Neural crest cell (in vitro differentiated cells): ENCODE measurements around the gene NHS. TPM values are rescaled to one million over a fixed set of nuclear protein-coding genes. Genes with fewer than 3 reads are reported as not detected.

Experiments
- DNase-seq: peaks from one replicate; pipeline ENCODE4 v3.0.0; 2021; ENCODE audit warnings: low read depth, mixed read lengths, low spot score
- H3K27ac Mint-ChIP-seq: one replicate; pipeline ENCODE4 v1.8.0; 2021; ENCODE audit warnings: mild to moderate bottlenecking, mixed read lengths; ENCODE audit not compliant: unreplicated experiment
- H3K27me3 Mint-ChIP-seq: 2 replicates; pipeline ENCODE4 v1.8.0; 2021; ENCODE audit warnings: low read depth, mild to moderate bottlenecking, mixed read lengths
- H3K36me3 Mint-ChIP-seq: 2 replicates; pipeline ENCODE4 v1.8.0; 2021; ENCODE audit warnings: low read depth, mild to moderate bottlenecking, mixed read lengths
- H3K4me1 Mint-ChIP-seq: 2 replicates; pipeline ENCODE4 v1.8.0; 2021; ENCODE audit warnings: mixed read lengths
- H3K4me3 Mint-ChIP-seq: one replicate; pipeline ENCODE4 v1.8.0; 2021; ENCODE audit warnings: mild to moderate bottlenecking, mixed read lengths
- H3K9me3 Mint-ChIP-seq: 2 replicates; pipeline ENCODE4 v1.8.0; 2021; ENCODE audit warnings: mixed read lengths
- total RNA-seq: library from RNA; stranded (reverse); gene quantifications from 2 replicates; pipeline ENCODE4 v1.2.1, GENCODE V29; 2021
- TF ChIP-seq, protein P1 (sequence below): fragments of 200-600 bp; sonication (generic); conservative IDR thresholded peaks from 2 replicates; pipeline ENCODE4 v1.5.0; 2021; ENCODE audit warnings: antibody characterized with exemption, mild to moderate bottlenecking

Gene NHS
- total RNA-seq, 1 donor from 2014 or later: 10.7 TPM

DNA sequence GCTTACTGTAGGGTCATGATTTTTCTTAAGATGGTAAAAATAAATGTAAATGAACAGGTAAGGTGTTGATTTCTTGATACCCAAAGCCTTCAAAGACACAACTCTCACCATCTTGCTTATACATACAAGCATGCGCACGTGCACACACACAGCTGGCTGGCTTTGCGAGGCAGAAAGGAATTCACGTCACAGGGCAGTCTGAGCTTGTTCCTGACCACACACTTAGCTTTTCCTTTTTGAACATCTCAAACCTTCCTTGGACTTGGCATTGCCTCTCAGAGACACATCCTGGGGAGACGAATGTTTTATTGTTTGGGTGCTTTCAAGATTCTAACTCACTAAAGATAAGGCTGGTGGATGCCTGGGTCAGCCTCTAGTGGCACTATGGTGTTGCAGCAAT is 175.0 kb downstream of the NHS start:
- H3K4me3 Mint-ChIP-seq: peak overlapping the region; percentile 50
- no peak overlapping the region for H3K27ac Mint-ChIP-seq
- TF ChIP-seq, protein P1, sequence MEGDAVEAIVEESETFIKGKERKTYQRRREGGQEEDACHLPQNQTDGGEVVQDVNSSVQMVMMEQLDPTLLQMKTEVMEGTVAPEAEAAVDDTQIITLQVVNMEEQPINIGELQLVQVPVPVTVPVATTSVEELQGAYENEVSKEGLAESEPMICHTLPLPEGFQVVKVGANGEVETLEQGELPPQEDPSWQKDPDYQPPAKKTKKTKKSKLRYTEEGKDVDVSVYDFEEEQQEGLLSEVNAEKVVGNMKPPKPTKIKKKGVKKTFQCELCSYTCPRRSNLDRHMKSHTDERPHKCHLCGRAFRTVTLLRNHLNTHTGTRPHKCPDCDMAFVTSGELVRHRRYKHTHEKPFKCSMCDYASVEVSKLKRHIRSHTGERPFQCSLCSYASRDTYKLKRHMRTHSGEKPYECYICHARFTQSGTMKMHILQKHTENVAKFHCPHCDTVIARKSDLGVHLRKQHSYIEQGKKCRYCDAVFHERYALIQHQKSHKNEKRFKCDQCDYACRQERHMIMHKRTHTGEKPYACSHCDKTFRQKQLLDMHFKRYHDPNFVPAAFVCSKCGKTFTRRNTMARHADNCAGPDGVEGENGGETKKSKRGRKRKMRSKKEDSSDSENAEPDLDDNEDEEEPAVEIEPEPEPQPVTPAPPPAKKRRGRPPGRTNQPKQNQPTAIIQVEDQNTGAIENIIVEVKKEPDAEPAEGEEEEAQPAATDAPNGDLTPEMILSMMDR: no peak
- no peaks in the 10 kb centered on the region for H3K36me3 Mint-ChIP-seq
- H3K9me3 Mint-ChIP-seq: no peaks in the 10 kb centered on the region
- peaks cover 46% of the 10 kb centered on the region for H3K4me1 Mint-ChIP-seq
- DNase-seq: no peak
- peaks cover 2% of the 10 kb centered on the region for H3K27me3 Mint-ChIP-seq

DNA sequence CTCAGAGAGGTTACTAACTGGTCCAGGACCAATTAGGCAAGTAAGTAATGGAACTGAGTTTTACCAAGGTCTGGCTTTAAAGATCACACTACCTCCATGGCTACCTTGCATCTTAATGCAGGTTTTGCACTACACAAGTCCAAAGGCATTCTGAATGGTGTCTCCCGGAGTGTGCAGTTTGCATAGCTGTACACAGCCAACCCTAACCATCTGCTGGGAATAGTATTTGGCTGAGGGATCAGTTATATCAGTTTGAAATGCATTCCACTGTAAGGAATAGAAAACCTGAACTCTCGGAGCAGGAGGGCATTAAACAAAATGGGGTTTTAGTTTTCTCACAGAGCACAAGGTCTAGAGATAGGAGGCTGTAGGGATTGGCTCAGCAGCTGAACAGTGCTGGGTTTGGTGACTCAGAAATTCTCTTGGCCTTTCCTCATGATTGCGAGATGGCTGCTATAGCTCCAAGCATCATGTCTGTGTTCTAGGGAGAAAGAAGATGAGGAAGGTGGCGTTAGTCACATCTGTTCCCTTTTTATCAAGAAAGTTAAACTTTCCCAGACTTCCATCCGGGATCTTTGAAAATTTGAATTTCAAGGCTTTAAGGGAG is 177.1 kb downstream of the NHS start:
- Mint-ChIP-seq H3K9me3 (no peaks in the 10 kb centered on the region), H3K27ac (no peak overlapping the region), H3K36me3 (no peaks in the 10 kb centered on the region), H3K27me3 (peaks cover 2% of the 10 kb centered on the region), H3K4me1 (peaks cover 49% of the 10 kb centered on the region), H3K4me3 (no peak overlapping the region)
- TF ChIP-seq, protein P1: no peak
- DNase-seq: no peak

- TF ChIP-seq, protein P1: no peak
- Mint-ChIP-seq H3K27me3 (peaks cover 2% of the 10 kb centered on the region), H3K27ac (no peak overlapping the region), H3K9me3 (no peaks in the 10 kb centered on the region), H3K4me3 (no peak overlapping the region), H3K36me3 (no peaks in the 10 kb centered on the region), H3K4me1 (peaks cover 40% of the 10 kb centered on the region)
- DNase-seq: no peak
Observed at GRCh38 chrX:17553469-17553868, 178.5 kb downstream of the NHS start.

DNA sequence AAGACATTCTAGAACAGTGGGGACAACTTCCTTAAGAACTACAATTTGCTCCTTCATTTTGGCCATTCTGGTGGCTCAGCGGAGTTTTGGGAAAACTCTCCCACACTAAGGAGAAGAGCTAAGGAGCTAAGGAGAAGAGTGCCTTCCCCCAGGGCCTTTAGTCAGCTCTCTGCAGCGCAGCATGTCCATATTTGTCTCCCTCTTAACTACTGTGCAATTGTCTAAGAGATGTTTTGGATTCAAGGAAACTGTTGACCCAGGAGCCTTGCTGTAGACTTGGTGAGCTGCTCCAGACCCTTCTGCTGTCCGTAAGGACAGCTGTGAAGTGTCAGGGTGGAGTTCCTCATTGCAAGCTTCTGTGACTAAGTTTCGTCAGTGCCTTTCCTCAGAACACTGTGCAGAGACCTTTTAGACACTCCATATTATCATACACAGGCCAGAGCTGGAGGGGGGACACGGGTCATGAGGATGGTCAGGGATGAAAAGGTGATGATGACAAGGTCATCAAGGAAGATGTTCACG is 179.0 kb downstream of the NHS start:
- peaks cover 2% of the 10 kb centered on the region for H3K27me3 Mint-ChIP-seq
- no peak overlapping the region for H3K27ac Mint-ChIP-seq
- no peak overlapping the region for H3K4me3 Mint-ChIP-seq
- no peaks in the 10 kb centered on the region for H3K9me3 Mint-ChIP-seq
- TF ChIP-seq, protein P1: no peak
- DNase-seq: no peak
- H3K4me1 Mint-ChIP-seq: peaks cover 34% of the 10 kb centered on the region
- no peaks in the 10 kb centered on the region for H3K36me3 Mint-ChIP-seq

GRCh38 chrX:17554914-17555313 is 179.9 kb downstream of the NHS start:
- peaks cover 2% of the 10 kb centered on the region for H3K27me3 Mint-ChIP-seq
- no peaks in the 10 kb centered on the region for H3K36me3 Mint-ChIP-seq
- TF ChIP-seq, protein P1: no peak
- H3K27ac Mint-ChIP-seq: no peak overlapping the region
- no peak for DNase-seq
- no peak overlapping the region for H3K4me3 Mint-ChIP-seq
- peaks cover 30% of the 10 kb centered on the region for H3K4me1 Mint-ChIP-seq
- no peaks in the 10 kb centered on the region for H3K9me3 Mint-ChIP-seq
